Gastrocnemius medialis (tissue), 4 donors: ENCODE results near the gene NME2.

Experiments
- POLR2A ChIP-seq, 2 donors: fragments of 450-650 bp; IDR thresholded peaks; one replicate each; pipeline ENCODE4 v1.6.1; 2017; ENCODE audit warnings: antibody characterized with exemption in 2 of 2, mild to moderate bottlenecking in 2 of 2, moderate library complexity in 2 of 2
- TF ChIP-seq, protein P1 (sequence below), 5 experiments: fragments of 450-650 bp in 3 of 5; fragments of 200-600 bp in 2 of 5; sonication (generic) in 2 of 5; IDR thresholded peaks in 4 of 5; conservative IDR thresholded peaks in 1 of 5; 1 replicate in 4 of 5; 2 replicates in 1 of 5; pipeline ENCODE4 v1.5.1; 2016 to 2019; ENCODE audit warnings: antibody characterized with exemption in 5 of 5, mild to moderate bottlenecking in 3 of 5, moderate library complexity in 3 of 5

DNA sequence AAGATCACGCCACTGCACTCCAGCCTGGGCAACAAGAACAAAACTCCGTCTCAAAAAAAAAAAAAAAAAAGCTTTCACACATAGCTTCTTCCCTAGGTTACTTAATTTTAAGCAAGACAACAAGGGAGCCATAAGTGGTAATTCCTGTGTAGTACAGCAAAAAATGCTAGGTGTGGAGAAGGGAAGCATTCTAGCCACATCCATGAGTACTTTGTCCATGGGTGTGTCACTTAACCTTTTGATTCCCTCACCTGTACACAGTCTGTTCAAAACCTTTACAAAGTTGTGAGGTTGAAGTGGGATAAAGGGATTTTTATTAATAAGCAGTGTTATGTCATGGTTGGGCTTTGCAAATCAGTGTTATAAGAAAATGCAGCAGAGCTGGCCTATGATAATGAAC lies 4.5 kb downstream of the NME2 start:
- TF ChIP-seq, protein P1, sequence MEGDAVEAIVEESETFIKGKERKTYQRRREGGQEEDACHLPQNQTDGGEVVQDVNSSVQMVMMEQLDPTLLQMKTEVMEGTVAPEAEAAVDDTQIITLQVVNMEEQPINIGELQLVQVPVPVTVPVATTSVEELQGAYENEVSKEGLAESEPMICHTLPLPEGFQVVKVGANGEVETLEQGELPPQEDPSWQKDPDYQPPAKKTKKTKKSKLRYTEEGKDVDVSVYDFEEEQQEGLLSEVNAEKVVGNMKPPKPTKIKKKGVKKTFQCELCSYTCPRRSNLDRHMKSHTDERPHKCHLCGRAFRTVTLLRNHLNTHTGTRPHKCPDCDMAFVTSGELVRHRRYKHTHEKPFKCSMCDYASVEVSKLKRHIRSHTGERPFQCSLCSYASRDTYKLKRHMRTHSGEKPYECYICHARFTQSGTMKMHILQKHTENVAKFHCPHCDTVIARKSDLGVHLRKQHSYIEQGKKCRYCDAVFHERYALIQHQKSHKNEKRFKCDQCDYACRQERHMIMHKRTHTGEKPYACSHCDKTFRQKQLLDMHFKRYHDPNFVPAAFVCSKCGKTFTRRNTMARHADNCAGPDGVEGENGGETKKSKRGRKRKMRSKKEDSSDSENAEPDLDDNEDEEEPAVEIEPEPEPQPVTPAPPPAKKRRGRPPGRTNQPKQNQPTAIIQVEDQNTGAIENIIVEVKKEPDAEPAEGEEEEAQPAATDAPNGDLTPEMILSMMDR (IDR thresholded peaks at IDR 0.05 in 4 of 5, conservative IDR thresholded peaks at IDR 0.05 in 1 of 5), result no peak
- no peak for TF ChIP-seq POLR2A (IDR thresholded peaks at IDR 0.05)
